ENCODE data around the gene BICRA. TPM values are rescaled to one million over a fixed set of nuclear protein-coding genes. Genes with fewer than 3 reads are reported as not detected.

BICRA gene
- total and polyA plus RNA-seq, 9 of the 15 experiments (the other 6 are each of a cell fraction or from before 2014, with no cell fraction given): 0.01 to 8.8 (median 1.2) TPM

GRCh38 chr19:47694466-47695273 lies 85.7 kb downstream of the BICRA start (continued):
- TF ChIP-seq FOXA1 (IDR thresholded peaks at IDR 0.05; ENCODE audit: borderline replicate concordance): no peak
- TF ChIP-seq RBM14 (IDR thresholded peaks at IDR 0.05; ENCODE audit: borderline replicate concordance, insufficient read depth, low read depth, low read length): no peak
- no peak for TF ChIP-seq ZNF3 (CRISPR knock-in tag; IDR thresholded peaks at IDR 0.05)
- no peak for TF ChIP-seq PHF21A (IDR thresholded peaks at IDR 0.05; ENCODE audit: borderline replicate concordance, low read depth)

DNA sequence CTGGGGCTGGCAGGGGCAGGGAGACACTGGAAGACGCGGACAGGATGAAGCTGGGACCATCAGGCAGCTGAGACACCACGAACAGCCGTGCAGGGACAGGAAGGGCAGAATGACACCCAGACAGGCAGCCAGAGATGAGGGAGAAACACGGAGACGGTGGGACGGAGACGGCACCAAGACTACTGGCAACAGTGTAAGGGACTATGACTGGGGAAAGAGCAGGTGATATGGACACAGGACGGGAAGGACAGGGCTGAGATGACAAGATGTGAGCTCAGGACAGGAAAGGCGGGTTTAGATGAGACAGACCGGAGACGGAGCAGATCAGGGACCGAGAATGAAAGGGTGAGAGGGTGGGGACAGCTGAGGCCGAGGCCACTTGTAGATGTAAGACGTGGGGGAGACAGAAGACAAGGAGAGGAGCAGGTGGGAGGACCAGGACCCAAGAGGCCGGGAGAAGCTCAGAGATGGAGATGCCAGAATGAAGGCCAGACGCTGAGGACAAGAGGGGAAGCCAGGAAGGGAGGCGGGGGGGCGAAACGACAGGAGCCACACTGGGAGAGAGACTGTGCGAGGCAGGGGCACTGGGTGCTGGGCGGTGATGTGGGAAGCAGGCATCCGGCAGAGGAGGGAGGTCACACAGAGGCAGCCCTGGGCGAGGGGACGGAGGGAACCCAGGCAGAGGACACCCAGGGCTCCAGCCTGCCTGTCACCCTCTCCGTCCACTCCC lies 86.8 kb downstream of the BICRA start:
- intact Hi-C loops (cut with micrococcal nuclease) (loop anchor here (5.0 to 10.0 kb wide), 3 partner anchors 93 to 401 kb away; partner anchors contain the start of gene NAPA), in situ Hi-C loops (cut with MboI) (loop anchor here (5.0 kb wide), 1 partner anchor 258 kb away; no protein-coding TSS in a partner anchor)
- no peaks in the 10 kb centered on the region for H3K79me2 ChIP-seq (ENCODE audit: control insufficient read depth, insufficient read depth, low read length)
- H3K4me1 ChIP-seq (replicated peaks in 1 of 2; ENCODE audit: control insufficient read depth in 2 of 2, insufficient read depth in 2 of 2, low read length in 2 of 2): peaks cover 0 to 24% of the 10 kb centered on the region in 2 experiments; a peak in 2 of 5 replicates
- BruUV-seq (replicated peaks): no TSS peak
- peak overlapping the region in 1 of 2 experiments; percentile 45; a peak in 2 of 4 replicates for H3K9ac ChIP-seq (ENCODE audit: insufficient read depth in 1 of 2, low read depth in 2 of 2, low read length in 2 of 2)
- no peaks in the 10 kb centered on the region for H4K20me1 ChIP-seq (replicated peaks; ENCODE audit: control insufficient read depth, insufficient read depth, low read length)
- DNase-seq (ENCODE audit: extremely low read depth in 1 of 4, low spot score in 3 of 4) (no peak), ATAC-seq (no peak), FAIRE-seq (no peak)
- no peak overlapping the region for H3K27ac ChIP-seq (ENCODE audit: extremely low read depth, low read depth, low read length)
- H3K27me3 ChIP-seq (ENCODE audit: control insufficient read depth in 2 of 2, insufficient read depth in 2 of 2, low read length in 2 of 2): no peaks in the 10 kb centered on the region
- H3K9me3 ChIP-seq (replicated peaks; ENCODE audit: control insufficient read depth, insufficient read depth, low read depth, low read length): no peaks in the 10 kb centered on the region
- no peak overlapping the region for H3K4me2 ChIP-seq (ENCODE audit: insufficient read depth, low read length)
- ChIA-PET POLR2A (interaction anchor here (0.5 to 1.2 kb wide), 4 partner anchors 11 to 263 kb away, joined by 3 to 4 read pairs (median 4); no protein-coding TSS in a partner anchor), CTCF (ENCODE audit: low intra/inter-chr PET ratio) (interaction anchor here (0.6 kb wide), 1 partner anchor 25 kb away, joined by 3 read pairs; no protein-coding TSS in a partner anchor)
- WGBS (ENCODE audit: insufficient coverage, low coverage, missing lambda C conversion rate): 73% methylated on average over 23 of the region's 26 CpGs
- no peaks in the 10 kb centered on the region for H3K9me1 ChIP-seq (ENCODE audit: control insufficient read depth, insufficient read depth, low read length)
- H3K4me3 ChIP-seq: no peak overlapping the region
- peaks cover 20% of the 10 kb centered on the region; the same call in 1 of the 3 replicates for H3K36me3 ChIP-seq (ENCODE audit: control insufficient read depth, insufficient read depth, low read length)
- H2AFZ ChIP-seq (ENCODE audit: low read depth, low read length): no peak overlapping the region
- TF ChIP-seq CAMTA2 (CRISPR knock-in tag; conservative IDR thresholded peaks at IDR 0.05): no peak
- TF ChIP-seq POLR2A (conservative IDR thresholded peaks at IDR 0.05): 0 out of 2 replicates have a peak, but pooled peaks have one; percentile 22

All from K562 (cell line).